Ishikawa (cell line): ENCODE data around the gene RSAD2.

ENCODE experiments used
- CEBPB ChIP-seq: IDR thresholded peaks from 2 replicates; pipeline ENCODE4 v1.6.1; 2012
- CREB1 ChIP-seq: IDR thresholded peaks from 2 replicates; pipeline ENCODE4 v1.6.1; 2012; ENCODE audit warnings: low read depth
- EGR1 ChIP-seq: IDR thresholded peaks from 2 replicates; pipeline ENCODE4 v1.6.1; 2012
- EP300 ChIP-seq: IDR thresholded peaks from 2 replicates; pipeline ENCODE4 v1.6.1; 2012; ENCODE audit warnings: borderline replicate concordance
- FOXM1 ChIP-seq: IDR thresholded peaks from 2 replicates; pipeline ENCODE4 v1.6.1; 2012; ENCODE audit warnings: low read depth, borderline replicate concordance
- NFIC ChIP-seq: IDR thresholded peaks from 2 replicates; pipeline ENCODE4 v1.6.1; 2012
- RAD21 ChIP-seq: IDR thresholded peaks from 2 replicates; pipeline ENCODE4 v1.6.1; 2012; ENCODE audit warnings: low read depth
- TAF1 ChIP-seq: IDR thresholded peaks from 2 replicates; pipeline ENCODE4 v1.6.1; 2012; ENCODE audit warnings: low read depth, mild to moderate bottlenecking
- TCF12 ChIP-seq: IDR thresholded peaks from 2 replicates; pipeline ENCODE4 v1.6.1; 2012; ENCODE audit warnings: low read depth
- TEAD4 ChIP-seq: IDR thresholded peaks from 2 replicates; pipeline ENCODE4 v1.6.1; 2012
- YY1 ChIP-seq: IDR thresholded peaks from 2 replicates; pipeline ENCODE4 v1.6.1; 2012; ENCODE audit warnings: low read depth
- ZBTB7A ChIP-seq: IDR thresholded peaks from 2 replicates; pipeline ENCODE4 v1.6.1; 2012; ENCODE audit warnings: low read depth
- TF ChIP-seq, protein P1 (sequence below): IDR thresholded peaks from 2 replicates; pipeline ENCODE4 v1.6.1; 2012
- TF ChIP-seq, protein P2 (sequence below): IDR thresholded peaks from 2 replicates; pipeline ENCODE4 v1.6.1; 2012; ENCODE audit warnings: low read depth, mild to moderate bottlenecking
- TF ChIP-seq, protein P3 (sequence below): IDR thresholded peaks from 2 replicates; pipeline ENCODE4 v1.6.1; 2012

RSAD2 gene

DNA sequence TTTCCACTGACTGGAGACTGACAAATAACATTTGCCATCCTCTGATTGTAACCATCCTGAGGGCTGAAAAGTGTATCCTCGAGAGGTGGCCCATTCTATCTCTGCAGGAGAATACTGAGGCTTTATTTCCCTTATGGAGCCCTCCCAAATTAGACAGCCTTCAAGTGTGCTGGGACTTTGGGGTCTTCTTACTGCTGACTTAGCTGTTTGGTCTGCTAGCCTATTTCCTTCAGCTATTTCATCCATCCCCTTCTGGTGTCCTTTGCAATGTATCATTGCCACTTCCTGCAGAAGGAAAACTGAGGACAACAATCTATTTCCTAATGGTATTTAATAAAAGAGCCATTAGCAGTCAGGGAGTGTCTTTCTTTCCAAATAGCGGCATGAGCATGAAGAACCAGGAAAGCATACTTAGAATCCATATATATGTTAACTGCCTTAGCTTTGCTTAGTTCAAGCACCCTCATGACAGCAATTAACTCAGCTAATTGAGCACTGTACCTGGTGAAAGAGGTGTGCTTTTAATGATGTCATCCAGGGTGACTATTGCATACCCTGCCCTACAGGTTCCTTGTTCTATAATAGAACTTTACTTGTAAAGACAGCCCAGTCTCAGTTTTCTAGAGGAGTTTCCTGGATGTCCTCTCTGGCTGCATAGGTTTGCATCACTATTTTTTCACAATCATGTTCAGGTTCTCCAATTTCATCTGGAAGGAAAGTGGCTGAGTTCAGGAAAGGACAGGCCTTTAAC is 35.9 kb upstream of the RSAD2 start:
- TF ChIP-seq, protein P1, sequence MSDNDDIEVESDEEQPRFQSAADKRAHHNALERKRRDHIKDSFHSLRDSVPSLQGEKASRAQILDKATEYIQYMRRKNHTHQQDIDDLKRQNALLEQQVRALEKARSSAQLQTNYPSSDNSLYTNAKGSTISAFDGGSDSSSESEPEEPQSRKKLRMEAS, result no peak
- no peak for TF ChIP-seq TEAD4
- TF ChIP-seq CREB1, result no peak
- TF ChIP-seq YY1, result no peak
- no peak for TF ChIP-seq EP300
- TF ChIP-seq, protein P2, sequence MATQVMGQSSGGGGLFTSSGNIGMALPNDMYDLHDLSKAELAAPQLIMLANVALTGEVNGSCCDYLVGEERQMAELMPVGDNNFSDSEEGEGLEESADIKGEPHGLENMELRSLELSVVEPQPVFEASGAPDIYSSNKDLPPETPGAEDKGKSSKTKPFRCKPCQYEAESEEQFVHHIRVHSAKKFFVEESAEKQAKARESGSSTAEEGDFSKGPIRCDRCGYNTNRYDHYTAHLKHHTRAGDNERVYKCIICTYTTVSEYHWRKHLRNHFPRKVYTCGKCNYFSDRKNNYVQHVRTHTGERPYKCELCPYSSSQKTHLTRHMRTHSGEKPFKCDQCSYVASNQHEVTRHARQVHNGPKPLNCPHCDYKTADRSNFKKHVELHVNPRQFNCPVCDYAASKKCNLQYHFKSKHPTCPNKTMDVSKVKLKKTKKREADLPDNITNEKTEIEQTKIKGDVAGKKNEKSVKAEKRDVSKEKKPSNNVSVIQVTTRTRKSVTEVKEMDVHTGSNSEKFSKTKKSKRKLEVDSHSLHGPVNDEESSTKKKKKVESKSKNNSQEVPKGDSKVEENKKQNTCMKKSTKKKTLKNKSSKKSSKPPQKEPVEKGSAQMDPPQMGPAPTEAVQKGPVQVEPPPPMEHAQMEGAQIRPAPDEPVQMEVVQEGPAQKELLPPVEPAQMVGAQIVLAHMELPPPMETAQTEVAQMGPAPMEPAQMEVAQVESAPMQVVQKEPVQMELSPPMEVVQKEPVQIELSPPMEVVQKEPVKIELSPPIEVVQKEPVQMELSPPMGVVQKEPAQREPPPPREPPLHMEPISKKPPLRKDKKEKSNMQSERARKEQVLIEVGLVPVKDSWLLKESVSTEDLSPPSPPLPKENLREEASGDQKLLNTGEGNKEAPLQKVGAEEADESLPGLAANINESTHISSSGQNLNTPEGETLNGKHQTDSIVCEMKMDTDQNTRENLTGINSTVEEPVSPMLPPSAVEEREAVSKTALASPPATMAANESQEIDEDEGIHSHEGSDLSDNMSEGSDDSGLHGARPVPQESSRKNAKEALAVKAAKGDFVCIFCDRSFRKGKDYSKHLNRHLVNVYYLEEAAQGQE, result no peak
- no peak for TF ChIP-seq RAD21
- TF ChIP-seq, protein P3, sequence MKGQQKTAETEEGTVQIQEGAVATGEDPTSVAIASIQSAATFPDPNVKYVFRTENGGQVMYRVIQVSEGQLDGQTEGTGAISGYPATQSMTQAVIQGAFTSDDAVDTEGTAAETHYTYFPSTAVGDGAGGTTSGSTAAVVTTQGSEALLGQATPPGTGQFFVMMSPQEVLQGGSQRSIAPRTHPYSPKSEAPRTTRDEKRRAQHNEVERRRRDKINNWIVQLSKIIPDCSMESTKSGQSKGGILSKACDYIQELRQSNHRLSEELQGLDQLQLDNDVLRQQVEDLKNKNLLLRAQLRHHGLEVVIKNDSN, result no peak
- no peak for TF ChIP-seq ZBTB7A
- no peak for TF ChIP-seq NFIC

DNA sequence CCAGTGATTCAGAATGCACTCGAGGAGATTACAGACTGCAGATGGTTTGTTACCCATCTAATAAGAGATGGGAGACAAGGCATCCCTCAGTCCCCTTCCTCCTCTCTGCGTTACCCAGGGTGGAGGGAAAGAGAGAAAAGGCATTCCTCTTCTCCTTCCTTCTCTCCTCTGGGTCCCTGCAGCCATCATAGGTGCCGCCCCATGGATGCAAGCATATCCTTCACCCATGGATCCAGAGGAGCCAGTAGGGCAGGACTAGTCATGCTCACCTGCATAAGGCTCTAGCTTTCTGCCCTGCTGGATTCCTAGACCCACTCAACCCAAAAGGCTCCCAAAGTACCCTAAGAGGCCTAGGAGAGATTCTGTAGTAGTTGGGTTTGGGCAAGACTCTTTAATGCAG is 32.3 kb upstream of the RSAD2 start:
- TF ChIP-seq EGR1, result no peak
- TF ChIP-seq, protein P3, result peak; percentile 58

DNA sequence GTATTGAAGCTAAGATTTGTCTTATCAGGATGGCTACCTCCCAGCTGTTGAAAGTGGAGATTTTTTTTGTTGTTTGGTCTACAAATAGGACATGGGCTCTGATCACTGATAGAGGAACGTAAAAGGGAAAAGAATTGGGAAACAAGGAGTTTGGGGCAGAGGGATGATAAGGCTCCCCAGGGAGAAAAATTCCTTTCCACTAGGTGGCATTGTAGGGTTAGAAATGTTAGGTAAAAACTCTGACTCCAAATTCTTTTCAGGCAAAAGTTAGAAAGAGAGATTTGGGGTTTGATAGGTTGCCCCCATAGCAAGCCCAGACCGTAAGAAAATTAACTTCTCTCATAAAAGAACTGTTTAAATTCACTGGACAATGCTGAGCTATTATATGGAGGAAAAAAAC is 31.7 kb upstream of the RSAD2 start:
- TF ChIP-seq TCF12, result no peak
- no peak for TF ChIP-seq NFIC
- TF ChIP-seq RAD21, result peak; percentile 15; the same call in 1 of the 2 replicates

DNA sequence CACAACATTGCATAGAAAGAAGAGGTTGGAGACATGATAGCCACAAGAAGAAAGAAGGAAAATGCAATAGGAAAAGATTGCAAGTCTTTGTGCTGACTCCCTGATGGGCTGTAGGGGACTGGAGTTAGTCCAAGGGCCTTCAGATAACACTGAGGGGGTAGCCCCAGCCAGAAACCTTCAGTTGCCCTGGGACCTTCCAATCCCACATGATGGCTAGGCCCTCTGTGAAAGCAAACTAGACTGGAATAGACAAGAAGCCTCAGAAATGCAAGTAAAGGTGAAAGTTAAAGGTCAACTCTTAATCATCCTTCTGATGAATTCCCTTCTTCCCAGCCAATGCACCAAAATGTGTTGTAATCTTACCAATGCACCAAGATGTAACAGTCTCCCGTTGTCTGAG is 31.0 kb upstream of the RSAD2 start:
- no peak for TF ChIP-seq ZBTB7A
- TF ChIP-seq NFIC, result no peak
- no peak for TF ChIP-seq EP300
- TF ChIP-seq TCF12, result no peak
- no peak for TF ChIP-seq RAD21
- TF ChIP-seq, protein P3, result no peak
- no peak for TF ChIP-seq YY1
- TF ChIP-seq FOXM1, result no peak
- TF ChIP-seq EGR1, result no peak
- TF ChIP-seq, protein P2, result no peak
- no peak for TF ChIP-seq TEAD4
- TF ChIP-seq TAF1, result no peak

DNA sequence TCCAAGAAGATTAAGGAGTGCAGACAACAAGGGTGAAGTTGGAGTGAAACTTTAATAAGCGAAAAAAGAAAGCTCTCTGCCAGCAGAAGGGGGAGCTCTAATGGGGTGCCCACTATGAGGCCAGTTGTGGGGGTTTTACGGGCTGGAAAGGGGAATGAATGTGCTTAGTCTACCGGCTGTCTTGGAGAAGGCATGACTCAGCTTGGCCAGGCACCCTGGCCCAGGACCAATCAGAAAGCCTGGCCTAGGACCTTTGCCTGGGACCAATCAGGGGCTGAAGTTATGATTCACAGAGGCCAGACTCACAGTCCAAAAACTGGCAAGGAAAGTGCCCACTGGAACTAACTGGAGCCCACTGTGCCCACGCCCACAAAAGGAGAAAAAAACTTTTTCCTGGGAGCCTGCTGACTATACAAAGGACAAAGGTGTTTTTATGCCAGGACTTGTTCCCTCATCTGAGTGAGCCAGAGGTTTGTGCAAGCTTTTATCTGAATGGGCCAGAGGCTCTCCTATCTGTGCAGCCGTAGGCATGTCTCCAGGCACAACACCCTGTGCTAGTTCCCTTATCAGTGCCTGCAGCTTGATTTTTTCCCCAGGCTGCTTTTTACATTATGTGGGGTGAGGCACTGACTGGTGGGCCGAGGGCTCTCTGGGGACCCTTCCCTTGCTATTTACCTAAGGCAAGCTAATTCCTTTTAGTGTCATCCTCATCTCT is 30.5 kb upstream of the RSAD2 start:
- TF ChIP-seq TAF1, result no peak
- no peak for TF ChIP-seq EGR1
- TF ChIP-seq, protein P2, result no peak
- TF ChIP-seq CREB1, result no peak
- TF ChIP-seq YY1, result no peak
- no peak for TF ChIP-seq TCF12
- TF ChIP-seq, protein P3, result no peak
- no peak for TF ChIP-seq EP300
- no peak for TF ChIP-seq NFIC
- no peak for TF ChIP-seq FOXM1
- TF ChIP-seq, protein P1, result no peak
- TF ChIP-seq ZBTB7A, result no peak
- no peak for TF ChIP-seq TEAD4
- TF ChIP-seq CEBPB, result no peak
- TF ChIP-seq RAD21, result no peak
